A673 (cell line): Measurements from ENCODE around the gene KRT37. TPM values are rescaled to one million over a fixed set of nuclear protein-coding genes. Genes with fewer than 3 reads are reported as not detected.

Experiments used
- BruUV-seq: library from RNA; stranded (reverse); fragments of 400-500 nt; replicated peaks from 2 replicates; lab custom pipeline; 2021; lab: Mats Ljungman, UMichigan
- CTCF ChIA-PET: fragments of 300-600 bp; sonication (Branson Sonifier 250); formaldehyde crosslinking; loops from one replicate; lab custom pipeline; 2022; ENCODE audit warnings: antibody characterized with exemption; lab: Charles Lee
- POLR2A ChIA-PET: fragments of 300-600 bp; sonication (Branson Sonifier 250); formaldehyde crosslinking; loops from one replicate; lab custom pipeline; 2022; ENCODE audit warnings: antibody characterized with exemption; ENCODE audit not compliant: low non-redundant PET; lab: Charles Lee
- DNase-seq: peaks from one replicate; pipeline ENCODE4 v3.0.0-alpha.2; 2015; ENCODE audit warnings: low spot score
- H3K27ac ChIP-seq: fragments of 200-600 bp; sonication (generic); 2 replicates; pipeline ENCODE4 v1.5.1; 2016; ENCODE audit warnings: mixed run types, low read depth, mild to moderate bottlenecking, mixed read lengths, antibody characterized with exemption, low read length; ENCODE audit not compliant: poor library complexity, severe bottlenecking
- H3K27me3 ChIP-seq: fragments of 200-600 bp; sonication (generic); replicated peaks from 2 replicates; pipeline ENCODE4 v1.6.1; 2017; ENCODE audit warnings: mixed run types, low read depth, mild to moderate bottlenecking, mixed read lengths, antibody characterized with exemption, low read length; ENCODE audit not compliant: insufficient read depth, poor library complexity
- H3K36me3 ChIP-seq: fragments of 200-600 bp; sonication (generic); 2 replicates; pipeline ENCODE4 v1.6.1; 2016; ENCODE audit warnings: mixed run types, mild to moderate bottlenecking, mixed read lengths, antibody characterized with exemption, low read length; ENCODE audit not compliant: insufficient read depth, poor library complexity, severe bottlenecking
- H3K4me1 ChIP-seq: fragments of 200-600 bp; sonication (generic); 2 replicates; pipeline ENCODE4 v1.6.1; 2017; ENCODE audit warnings: mixed run types, mild to moderate bottlenecking, mixed read lengths, antibody characterized with exemption, low read length; ENCODE audit not compliant: insufficient read depth, poor library complexity, severe bottlenecking
- H3K4me3 ChIP-seq: fragments of 200-600 bp; sonication (generic); 2 replicates; pipeline ENCODE4 v1.5.1; 2016; ENCODE audit warnings: low read depth, mixed run types, mild to moderate bottlenecking, mixed read lengths, low read length; ENCODE audit not compliant: poor library complexity, severe bottlenecking
- H3K9me3 ChIP-seq: fragments of 200-600 bp; sonication (generic); 2 replicates; pipeline ENCODE4 v1.6.1; 2016; ENCODE audit warnings: mixed run types, low read depth, mild to moderate bottlenecking, mixed read lengths, antibody characterized with exemption, low read length; ENCODE audit not compliant: poor library complexity, severe bottlenecking
- EZH2 ChIP-seq: fragments of 200-600 bp; sonication (generic); IDR thresholded peaks from 2 replicates; pipeline ENCODE4 v1.6.1; 2017; ENCODE audit warnings: borderline replicate concordance, low read depth, mild to moderate bottlenecking, mixed read lengths, antibody characterized with exemption, low read length; ENCODE audit not compliant: poor library complexity, severe bottlenecking
- intact Hi-C: fragments of 100-400 bp; cut with micrococcal nuclease; formaldehyde crosslinking; loops from one replicate; pipeline ENCODE4 v1.10.0; 2022; ENCODE audit not compliant: unreplicated experiment
- total RNA-seq: library from RNA; stranded (reverse); gene quantifications from 2 replicates; pipeline ENCODE4 v1.2.3, GENCODE V29; 2021
- TF ChIP-seq, protein P1 (sequence below): fragments of 300-800, 200-600 bp; sonication (generic); conservative IDR thresholded peaks from 2 replicates; pipeline ENCODE4 v1.5.1; 2017; ENCODE audit warnings: low read depth, mild to moderate bottlenecking, antibody characterized with exemption, low read length, moderate library complexity, mixed read lengths

KRT37 gene
- total RNA-seq, 1 experiment from 2014 or later, result not detected

DNA sequence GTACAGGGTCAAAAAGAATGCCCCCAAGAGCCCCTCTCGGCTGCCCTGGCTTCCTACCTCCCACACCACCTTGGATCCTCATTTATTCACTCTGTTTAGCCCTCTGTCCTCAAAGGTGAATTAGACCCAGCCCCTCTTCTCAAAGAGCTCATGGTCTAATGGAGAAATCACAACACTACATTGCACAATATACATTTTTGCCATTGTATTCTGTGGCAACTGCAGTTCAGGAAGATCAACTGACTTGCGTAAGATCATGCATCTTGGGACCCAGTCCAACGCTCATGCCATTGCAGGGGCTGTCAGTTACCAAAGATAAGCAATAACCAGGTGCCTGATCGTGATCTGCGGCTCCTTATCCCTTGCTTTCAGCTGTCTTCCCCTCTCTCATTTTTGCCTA lies 15.0 kb upstream of the KRT37 start:
- TF ChIP-seq EZH2, result no peak
- TF ChIP-seq, protein P1, sequence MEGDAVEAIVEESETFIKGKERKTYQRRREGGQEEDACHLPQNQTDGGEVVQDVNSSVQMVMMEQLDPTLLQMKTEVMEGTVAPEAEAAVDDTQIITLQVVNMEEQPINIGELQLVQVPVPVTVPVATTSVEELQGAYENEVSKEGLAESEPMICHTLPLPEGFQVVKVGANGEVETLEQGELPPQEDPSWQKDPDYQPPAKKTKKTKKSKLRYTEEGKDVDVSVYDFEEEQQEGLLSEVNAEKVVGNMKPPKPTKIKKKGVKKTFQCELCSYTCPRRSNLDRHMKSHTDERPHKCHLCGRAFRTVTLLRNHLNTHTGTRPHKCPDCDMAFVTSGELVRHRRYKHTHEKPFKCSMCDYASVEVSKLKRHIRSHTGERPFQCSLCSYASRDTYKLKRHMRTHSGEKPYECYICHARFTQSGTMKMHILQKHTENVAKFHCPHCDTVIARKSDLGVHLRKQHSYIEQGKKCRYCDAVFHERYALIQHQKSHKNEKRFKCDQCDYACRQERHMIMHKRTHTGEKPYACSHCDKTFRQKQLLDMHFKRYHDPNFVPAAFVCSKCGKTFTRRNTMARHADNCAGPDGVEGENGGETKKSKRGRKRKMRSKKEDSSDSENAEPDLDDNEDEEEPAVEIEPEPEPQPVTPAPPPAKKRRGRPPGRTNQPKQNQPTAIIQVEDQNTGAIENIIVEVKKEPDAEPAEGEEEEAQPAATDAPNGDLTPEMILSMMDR, result no peak
- POLR2A ChIA-PET, result no interaction called here
- CTCF ChIA-PET, result no interaction called here
- Histone ChIP-seq H3K36me3 (no peaks in the 10 kb centered on the region), H3K27me3 (no peaks in the 10 kb centered on the region), H3K4me1 (no peaks in the 10 kb centered on the region), H3K27ac (no peak overlapping the region), H3K4me3 (no peak overlapping the region), H3K9me3 (no peaks in the 10 kb centered on the region)
- no peak for DNase-seq
- intact Hi-C loops, result loop anchor here (1.0 kb wide), 1 partner anchor 16 kb away; no protein-coding TSS in a partner anchor
- no TSS peak for BruUV-seq

DNA sequence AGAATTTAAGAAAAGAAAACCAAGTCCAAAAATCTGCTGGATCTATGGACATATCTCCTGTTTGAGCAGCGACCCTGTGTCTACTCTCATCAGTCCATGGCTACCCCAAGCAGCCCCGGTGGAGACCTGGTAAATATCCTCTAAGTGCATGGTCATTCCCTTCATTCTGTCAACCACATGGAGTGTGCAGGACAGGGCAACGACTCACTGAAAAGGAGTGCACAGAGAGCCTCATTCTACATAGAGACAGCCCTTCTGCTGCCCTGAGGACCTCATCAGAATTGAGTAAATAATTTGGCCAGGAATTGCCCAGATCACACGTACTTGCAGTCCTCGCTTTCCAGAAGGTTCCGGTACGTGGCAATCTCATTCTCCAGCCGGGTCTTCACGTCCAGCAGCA lies 13.4 kb upstream of the KRT37 start:
- CTCF ChIA-PET, result no interaction called here
- intact Hi-C loops, result no loop called here
- H3K27me3 ChIP-seq, result no peaks in the 10 kb centered on the region
- no peaks in the 10 kb centered on the region for H3K9me3 ChIP-seq
- H3K27ac ChIP-seq, result no peak overlapping the region
- BruUV-seq, result no TSS peak
- TF ChIP-seq, protein P1, result no peak
- TF ChIP-seq EZH2, result no peak
- no peaks in the 10 kb centered on the region for H3K4me1 ChIP-seq
- no peaks in the 10 kb centered on the region for H3K36me3 ChIP-seq
- no peak overlapping the region for H3K4me3 ChIP-seq
- POLR2A ChIA-PET, result no interaction called here
- DNase-seq, result no peak

DNA sequence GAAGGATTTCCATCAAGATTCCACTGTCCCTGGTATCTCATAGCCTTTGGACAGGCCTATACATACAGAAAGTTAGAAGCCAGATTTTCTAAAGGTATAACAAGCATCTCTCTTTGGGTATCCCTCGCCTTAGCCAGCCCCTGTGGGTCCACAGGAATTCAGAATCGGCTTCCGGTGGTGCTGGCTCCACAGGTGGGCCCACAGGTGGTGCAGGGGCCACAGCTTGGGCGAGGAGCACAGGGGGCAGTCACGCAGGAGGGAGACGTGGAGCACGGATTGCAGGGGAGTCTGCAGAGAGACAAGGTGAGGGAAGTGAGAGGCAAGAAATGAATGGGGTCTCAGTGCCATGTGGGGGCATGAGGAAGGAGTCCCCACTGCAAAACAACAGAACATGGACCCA lies 12.9 kb upstream of the KRT37 start:
- CTCF ChIA-PET, result no interaction called here
- no peak overlapping the region for H3K27ac ChIP-seq
- BruUV-seq, result no TSS peak

More for the DNA sequence above, 12.9 kb upstream of the KRT37 start:
- POLR2A ChIA-PET, result no interaction called here
- no peak for DNase-seq
- intact Hi-C loops, result no loop called here
- H3K9me3 ChIP-seq, result no peaks in the 10 kb centered on the region
- H3K27me3 ChIP-seq, result no peaks in the 10 kb centered on the region
- H3K4me3 ChIP-seq, result no peak overlapping the region
- H3K36me3 ChIP-seq, result no peaks in the 10 kb centered on the region
- TF ChIP-seq, protein P1, result no peak
- TF ChIP-seq EZH2, result no peak
- H3K4me1 ChIP-seq, result no peaks in the 10 kb centered on the region
